HG03175 (cell line): Measurements from ENCODE around the gene MOB4.
"Not testable (repeated sequence)": the region's sequence is repeated elsewhere in the genome, so short reads cannot be mapped to it uniquely, and the experiment has no call there.

ENCODE experiments used
- ATAC-seq: cut with Tn5 transposase; IDR thresholded peaks from one replicate; pipeline ENCODE4 v1.9.1; 2021; ENCODE audit warnings: mild to moderate bottlenecking, moderate library complexity; ENCODE audit not compliant: unreplicated experiment

The MOB4 gene

DNA sequence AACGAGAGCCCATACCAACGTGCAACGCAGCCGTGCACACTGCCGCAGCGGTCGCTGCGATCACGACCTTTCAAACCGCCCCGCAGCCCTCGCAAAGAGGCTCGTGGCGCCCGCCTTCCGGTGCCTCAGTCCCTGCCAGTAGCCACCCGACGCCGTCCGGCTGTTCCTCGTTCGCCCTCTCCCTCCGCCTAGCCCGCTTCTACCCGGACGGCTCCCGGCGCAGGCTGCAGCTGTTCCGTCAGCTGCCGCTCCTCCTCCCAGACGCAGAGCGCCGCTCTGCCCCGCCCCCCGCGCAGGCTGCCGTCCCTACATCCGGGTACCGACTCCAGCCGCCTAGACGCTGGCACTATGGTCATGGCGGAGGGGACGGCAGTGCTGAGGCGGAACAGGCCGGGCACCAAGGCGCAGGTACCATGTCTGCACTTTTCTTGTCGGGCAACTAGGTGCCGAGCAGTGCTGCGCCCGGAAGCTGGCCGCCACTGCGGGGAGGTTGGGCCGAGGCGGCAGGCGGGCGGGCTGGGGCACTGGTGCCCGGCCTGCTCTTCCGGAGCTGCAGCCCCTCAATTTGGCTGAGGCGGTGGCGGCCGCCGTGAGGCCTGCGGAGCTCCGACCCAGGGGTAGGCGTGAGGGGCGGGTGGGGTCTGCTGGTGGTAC, at the start of gene MOB4:
Gene MOB4, plus strand, starts transcription at position 328 of the 654 bp plus-strand sequence. Its CDS starts 21 bp downstream, at position 349.
- peak; percentile 95 for ATAC-seq

DNA sequence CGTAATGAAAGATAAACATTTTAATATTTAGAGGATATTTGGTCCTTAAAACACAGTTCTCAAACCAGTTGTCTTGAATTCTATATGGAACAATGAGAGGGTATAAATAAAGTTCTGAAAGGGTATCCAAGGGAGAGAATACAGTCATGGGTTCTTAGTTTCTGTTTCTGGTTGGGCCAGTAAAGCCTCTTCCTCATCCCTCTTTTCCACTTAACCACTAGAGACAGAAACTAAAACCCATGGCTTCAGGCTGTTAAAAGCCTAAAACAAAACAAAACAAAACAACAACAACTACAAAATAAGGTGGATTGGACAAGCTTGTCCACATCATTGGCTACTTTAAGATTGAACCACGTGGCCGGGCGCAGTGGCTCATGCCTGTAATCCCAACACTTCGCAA, 43.7 kb upstream of the MOB4 start:
- ATAC-seq, result no peak

DNA sequence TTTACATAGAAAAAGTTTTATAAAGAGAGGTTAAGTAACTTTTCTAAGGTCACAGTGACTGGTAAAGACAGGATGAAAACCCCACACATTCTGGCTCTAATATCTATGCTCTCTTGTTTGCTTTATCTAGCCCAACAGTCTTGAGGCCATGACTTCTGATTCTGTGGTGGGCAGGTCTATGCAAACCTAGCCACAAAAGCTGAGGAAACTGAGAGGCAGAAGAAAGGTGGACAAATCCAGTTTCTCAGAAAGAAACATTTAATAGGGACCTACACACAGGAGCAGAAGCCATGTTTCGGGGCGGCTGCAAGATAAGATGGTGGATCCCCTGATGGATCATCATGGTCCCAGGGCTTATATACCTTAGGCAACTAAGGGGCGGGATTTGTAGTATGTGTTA, 38.1 kb upstream of the MOB4 start:
- ATAC-seq, result no peak

DNA sequence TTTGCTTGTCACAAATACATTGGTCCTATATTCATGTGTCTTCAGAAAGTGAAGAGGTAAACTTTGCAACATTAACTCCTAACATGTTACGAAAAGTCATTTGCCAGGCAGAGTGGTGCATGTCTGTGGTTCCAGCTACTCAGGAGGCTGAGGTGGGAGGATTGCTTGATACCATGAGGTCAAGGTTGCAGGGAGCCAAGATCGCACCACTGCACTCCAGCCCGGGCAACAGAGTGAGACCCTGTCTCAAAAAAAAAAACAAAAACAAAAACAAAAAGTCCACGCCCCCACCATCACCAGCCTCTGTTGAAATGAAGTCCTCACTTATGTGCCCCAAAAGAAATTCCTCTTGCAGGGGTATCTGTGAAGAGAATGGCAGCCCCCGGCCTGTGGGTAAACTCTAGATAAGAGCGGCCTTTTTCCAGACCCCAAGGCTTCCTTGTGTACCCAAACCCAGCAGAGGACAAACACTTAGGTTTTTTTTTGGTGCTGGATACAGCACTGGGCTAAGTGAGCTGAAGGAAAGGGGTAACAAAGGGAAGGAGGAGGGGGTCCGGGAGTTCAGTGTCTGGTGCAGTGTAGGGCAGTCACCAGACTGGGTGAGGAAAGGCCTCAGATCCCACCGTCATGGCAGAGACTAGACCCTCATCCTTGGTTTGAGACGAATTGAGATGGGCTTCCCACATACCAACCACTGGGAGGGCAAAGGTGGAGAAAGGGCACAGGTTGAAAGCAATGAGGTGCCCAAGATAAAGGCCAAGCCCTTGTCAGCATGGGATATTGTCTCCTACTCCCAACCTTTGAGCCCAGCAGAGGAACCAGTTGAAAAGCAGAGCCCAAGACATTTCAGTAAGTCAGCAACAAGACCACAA, 35.5 kb upstream of the MOB4 start:
- no peak for ATAC-seq

DNA sequence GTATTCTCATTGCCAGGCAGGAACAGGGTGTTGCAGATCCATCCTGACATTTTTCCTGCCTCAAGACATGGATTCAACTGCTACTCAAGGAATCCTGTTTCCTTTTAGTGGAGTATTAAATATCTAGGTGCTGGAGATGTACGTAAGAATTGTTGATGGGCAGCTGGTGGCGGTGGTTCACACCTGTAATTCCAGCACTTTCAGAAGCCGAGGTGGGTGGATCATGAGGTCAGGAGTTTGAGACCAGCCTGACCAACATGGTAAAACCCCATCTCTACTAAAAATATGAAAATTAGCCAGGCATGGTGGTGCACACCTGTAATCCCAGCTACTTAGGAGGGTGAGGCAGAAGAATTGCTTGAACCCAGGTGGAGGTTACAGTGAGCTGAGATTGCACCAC, 31.6 kb upstream of the MOB4 start:
- not testable (repeated sequence) for ATAC-seq

DNA sequence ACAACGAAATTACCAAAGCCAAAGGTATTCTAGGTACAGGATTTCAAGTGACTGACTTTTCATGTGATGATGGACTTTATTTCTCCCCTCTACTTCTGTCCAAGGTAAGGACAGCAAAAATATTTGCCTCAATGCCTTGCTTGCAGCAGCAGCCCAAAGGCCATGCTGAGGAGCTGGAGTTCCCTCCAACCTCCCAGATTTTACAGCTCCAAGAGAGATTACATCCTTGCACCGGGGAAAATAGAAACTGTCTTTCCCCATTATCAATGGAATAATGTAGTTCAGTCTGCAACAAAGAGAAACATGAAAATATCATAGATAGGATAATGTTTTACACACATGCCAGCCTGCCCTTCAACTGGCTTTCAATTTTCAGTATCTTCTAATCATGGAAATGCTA, 29.7 kb upstream of the MOB4 start:
- ATAC-seq, result no peak

DNA sequence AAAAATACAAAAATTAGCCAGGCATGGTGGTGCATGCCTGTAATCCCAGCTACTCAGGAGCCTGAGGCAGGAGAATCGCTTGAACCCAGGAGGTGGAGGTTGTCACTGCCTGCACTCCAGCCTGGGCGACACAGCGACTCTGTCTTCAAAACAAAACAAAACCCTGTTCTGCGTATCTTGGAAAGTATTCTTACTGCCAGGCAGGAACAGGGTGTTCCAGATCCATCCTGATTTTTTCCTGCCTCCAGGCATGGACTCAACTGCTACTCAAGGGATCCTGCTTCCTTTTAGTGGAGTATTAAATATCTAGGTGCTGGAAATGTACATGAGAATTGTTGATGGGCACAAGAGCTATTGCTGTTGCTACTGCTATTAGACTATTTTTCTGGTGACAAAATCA, 28.5 kb upstream of the MOB4 start:
- no peak for ATAC-seq

DNA sequence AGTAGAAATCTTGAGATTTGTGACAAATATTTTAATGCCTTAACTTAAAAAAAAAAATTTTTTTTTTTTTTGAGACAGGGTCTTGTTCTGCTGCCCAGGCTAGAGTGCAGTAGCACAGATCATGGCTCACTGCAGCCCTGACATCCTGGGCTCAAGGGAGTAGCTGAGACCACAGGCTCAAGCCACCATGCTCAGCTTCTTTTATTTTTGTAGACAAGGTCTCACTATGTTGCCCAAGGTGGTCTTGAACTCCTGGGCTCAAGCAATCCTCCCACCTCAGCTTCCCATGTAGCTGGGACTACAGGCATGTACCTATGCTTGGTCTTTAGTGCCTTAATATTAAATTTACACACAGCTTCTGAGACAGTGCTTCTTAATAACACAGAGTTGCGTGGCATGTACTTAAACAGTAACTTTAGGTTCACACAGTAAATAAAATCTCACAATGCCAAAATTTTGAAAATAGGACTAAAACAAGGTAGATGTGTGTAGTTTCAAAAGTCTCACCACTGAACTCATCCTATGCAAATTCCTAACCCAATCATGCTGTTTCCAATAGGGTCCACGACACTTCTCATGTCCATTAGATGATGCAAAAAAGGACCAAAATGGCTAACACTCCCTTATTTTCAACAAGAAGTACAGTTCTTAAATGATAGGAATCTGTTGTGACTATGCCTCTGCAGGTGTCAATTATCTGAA, 20.3 kb upstream of the MOB4 start:
- no peak for ATAC-seq

DNA sequence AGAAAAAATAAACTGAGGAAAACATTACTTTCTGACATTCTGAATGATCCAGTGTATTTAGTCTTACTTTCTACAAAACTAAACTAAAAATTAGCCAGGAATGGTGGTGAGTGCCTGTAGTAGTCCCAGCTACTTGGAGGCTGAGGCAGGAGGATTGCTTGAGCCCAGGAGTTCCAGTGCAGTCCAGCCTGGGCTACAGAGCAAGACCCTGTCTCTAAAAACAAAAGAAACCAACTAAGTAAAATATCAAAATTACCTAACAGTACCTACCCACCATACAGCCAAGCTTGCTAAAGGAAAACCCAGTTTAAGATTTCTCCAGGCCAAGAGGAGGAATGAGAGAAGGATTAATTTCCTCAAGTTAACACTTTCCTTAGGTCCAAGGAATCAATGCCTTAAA, 19.2 kb upstream of the MOB4 start:
- ATAC-seq, result no peak

DNA sequence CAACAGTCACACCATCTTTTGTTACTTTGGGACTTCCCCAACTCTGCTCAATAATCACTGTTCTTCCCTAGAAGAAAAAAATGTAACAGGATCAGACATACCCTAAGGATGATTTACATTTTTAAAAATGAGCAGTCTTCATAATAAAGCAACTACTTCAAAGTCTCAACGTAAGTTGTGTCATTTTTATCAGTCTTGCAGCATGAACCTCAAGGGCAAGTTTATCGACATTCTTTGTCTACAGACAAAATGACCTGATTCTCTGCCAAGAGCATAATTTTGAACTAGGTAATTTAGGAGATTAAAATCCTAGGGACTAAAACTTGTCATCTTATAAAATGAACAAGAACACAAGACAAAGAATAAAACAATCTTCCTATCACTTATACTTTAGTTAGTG, 18.5 kb upstream of the MOB4 start:
- no peak for ATAC-seq

DNA sequence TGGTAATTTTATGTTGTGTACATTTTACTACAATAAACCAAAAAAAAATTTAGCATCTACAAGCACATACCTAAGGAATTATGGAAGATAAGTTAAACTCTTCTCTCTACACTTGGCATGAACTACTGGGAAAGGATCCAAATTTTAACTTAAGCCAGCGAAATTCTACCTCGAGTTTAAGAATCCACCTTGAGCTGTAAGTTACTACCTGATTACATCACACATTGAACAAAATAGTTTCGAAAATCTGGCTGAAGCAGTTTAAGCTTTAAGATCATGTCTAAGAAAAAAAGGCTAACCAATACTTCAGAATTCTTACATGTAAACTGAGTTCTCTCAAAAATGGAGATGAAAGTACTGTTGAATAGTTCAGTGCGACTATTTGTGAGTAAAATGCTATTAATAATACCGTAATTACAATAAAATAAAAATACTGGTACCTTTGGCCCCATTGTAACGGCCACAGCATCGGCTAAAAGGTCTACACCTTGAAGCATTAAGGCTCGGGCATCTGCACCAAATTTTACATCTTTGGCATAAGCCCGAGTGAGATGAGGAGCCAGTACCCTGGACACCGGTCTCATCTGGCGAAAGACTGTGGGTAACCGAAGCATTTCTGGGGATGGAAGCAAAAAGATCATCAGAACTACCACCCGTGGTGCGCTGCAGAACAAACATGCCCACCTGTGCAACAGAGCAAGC, 17.5 kb upstream of the MOB4 start:
- no peak for ATAC-seq

DNA sequence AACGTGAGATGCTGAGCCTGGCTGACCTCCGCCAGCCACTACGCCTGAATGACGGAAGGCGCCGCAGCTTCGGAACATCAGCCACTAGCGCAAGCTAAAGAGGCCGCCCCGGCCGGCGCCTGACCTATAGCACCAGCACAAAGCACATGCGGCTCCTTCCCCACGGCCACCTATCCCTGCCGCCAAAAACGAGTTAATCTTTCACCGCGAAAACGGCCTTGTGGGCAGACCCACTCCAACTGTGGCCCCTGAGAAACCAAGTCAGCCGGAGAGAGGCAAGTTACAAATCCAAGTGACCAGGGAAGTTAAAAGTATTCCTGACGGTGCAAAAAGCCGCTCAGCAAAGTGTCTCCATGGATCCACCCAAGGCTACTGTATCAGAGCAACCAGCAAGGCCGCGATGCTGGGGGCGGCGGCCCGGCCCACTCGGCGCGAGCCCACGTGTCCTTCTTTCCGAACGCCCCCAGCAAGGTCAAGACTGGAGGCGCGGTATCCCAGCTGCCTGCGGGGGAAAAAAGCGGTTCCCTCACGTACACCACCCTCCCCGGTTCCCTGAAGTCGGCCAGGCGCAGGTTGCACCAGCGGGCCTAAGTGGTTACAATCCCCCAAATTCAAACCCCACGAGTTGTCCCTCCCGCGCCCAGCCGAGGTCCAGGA, 16.8 kb upstream of the MOB4 start:
- ATAC-seq, result peak; percentile 26

DNA sequence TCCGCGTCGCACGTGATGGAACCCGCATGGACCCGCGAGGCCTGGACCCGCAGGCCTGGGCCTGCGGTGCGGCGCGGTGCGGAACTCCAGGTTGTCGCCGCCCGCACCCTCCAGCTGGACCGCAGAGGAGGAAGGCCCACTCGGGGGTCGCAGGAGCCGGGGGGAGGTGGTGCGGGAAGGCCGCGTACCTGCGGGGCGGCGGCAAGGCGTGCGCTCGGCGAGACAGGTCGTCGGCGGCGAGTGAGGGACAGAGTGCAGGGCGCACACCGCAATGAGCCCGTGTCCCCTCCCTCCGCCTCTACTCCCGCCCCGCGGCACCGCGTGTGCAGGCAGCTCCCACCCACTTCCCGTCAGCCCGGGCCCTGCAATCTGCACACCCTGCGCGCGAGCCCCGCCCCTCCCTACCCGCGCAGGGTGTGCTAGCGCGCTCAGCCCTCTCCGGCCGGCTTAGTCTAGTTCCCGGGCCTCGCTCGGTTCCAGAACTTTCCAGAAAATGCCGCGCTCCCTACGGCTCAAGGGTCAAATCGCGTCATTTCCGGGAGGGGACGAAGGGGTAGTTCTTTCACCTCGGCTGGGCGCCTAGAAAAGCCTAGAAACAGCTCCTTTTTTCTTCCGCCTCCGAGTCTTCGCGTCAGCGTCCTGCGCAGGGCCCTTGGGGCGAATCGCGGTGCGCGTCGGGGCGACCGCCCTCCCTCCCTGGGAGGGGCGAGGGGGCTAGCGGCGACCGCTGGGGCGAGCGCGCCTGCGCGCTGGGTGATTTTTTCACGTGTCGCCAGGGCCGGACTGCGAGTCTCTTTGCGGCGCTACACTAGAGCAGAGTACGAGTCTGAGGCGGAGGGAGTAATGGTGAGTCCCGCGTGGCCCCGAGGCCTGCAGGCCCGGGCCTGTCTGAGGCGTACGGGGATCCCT, 16.0 kb upstream of the MOB4 start, which contains the start of the genes HSPD1 and HSPE1:
Gene HSPD1, minus strand, starts transcription at position 247 of the 909 bp plus-strand sequence. CDS start 992 bp downstream, outside the sequence.
Gene HSPE1, plus strand, starts transcription at position 786 of the 909 bp plus-strand sequence. Its CDS starts 58 bp downstream, at position 844.
- peak; percentile 83 for ATAC-seq

DNA sequence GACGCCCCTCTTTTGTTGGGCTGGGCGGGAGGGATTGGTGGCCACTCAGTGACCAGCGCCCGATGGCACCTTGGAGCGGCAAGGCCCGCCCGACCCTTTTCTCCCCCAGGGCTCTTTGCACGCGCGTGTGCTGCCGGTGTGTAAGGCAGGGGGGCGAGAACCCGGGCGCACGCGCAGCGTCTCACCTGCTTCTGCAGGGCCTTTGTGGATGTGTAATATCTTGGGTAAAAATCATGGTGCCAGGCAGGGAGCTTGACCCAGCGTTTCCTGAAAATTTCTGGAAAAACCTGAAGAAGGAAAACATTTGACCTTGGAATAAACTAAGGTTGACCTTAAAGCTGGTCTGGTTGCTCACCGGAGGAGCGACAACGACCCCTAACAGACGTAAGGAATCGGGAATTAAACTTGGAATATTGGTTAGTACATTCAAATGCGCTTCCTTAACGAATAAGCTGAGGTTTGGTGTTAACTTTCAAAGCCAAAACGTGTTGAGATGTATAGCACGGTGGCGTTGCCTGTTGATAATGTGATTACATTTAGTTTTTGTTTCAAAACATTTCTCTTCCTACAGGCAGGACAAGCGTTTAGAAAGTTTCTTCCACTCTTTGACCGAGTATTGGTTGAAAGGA, 15.2 kb upstream of the MOB4 start:
- ATAC-seq, result peak; percentile 7

DNA sequence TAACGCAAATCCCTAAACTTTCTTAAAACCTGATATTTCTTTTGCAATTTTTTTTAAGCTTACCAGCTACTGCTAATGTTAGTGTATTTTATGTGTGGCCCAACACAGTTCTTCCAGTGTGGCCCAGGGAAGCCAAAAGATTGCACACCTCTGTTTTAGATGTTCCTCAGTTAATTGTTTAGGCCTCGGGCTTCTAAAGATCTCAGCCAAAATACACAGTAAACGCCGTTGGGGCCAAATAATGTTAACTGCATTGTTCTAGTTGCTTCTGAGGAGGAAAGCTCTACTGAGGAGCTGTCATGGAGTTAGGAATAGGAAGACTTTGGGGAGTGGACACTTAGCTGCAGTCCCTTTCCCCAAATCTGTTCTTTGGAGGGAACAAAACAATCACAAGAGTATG, 13.7 kb upstream of the MOB4 start:
- no peak for ATAC-seq

DNA sequence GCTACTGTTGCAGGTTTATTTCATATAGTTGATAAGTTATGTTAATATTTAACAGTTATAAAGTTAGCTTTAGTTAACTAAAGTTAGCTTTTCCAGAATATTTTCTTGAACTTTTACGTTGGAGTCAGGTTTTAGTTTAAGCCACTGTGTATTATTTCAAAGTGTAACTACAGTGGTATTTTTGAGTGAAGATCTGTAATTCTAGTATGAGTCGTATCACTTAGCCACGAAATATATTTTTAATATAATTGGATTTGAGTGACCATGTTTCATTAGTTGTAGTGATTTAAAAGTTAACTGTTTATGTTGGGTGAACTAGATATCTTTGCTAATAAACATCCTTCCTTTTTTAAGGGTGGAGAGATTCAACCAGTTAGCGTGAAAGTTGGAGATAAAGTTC, 13.2 kb upstream of the MOB4 start:
- no peak for ATAC-seq

DNA sequence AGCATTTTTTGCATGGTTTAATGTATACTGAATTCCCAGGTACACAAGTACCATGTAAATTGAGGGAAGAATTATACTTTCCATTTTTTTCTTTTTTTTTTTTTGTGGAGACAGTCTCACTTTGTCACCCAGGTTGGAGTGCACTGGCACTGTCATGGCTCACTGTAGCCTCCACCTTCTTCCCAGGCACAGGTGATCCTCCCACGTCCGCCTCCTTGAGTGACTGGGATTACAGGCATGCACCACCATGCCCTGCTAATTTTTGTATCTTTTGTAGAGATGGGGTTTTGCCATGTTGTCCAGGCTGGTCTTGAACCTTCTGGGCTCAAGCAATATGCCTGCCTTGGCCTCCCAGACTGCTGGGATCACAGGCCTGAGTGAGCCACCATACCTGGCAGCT, 11.9 kb upstream of the MOB4 start:
- no peak for ATAC-seq

DNA sequence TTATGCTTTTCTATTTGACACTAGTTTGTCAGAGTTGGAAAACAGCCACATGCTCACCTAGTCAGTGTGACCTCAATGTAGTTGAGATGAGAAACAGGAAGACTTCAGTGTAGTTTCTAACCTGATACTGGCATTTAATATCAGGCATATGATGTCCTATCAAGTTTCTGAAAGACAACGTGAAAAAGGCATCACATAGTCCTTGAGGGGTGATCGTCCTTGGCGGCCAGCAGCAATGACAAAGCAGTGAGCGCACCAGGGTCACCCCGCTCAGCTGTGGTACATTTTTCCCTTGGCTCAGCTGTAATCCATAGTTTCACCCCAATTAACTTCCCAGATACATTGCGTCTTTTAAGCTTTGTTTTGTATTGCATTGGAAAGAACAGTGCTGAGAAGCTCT, 11.4 kb upstream of the MOB4 start:
- no peak for ATAC-seq

DNA sequence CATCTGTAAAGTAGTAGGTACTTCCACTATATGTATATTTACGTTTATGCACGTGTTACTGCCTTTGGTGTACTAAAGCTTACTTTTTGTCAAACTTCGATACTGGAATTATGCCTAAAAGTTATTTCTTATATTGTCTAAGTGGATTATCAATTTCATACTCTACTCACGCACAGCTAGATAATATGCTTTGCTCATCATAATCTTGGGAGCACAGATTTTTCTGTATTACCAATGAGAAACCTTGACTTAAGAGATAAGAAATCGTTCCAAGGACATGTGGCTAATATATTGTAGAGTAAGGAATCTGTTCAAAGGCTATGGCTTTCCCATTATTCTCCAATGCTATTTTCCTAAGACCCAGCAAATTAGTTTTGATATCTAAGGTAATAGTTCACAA, 9.2 kb upstream of the MOB4 start:
- ATAC-seq, result no peak
